Hematopoietic multipotent progenitor cell treated with erythropoietin and hydrocortisone succinate and interleukin-3 and kit ligand, for 15 days (in vitro differentiated cells): ENCODE results near the gene ARID1A.
"Not testable (repeated sequence)": the region's sequence is repeated elsewhere in the genome, so short reads cannot be mapped to it uniquely, and the experiment has no call there.

ENCODE experiments used
- DNase-seq: peaks from one replicate; pipeline ENCODE4 v3.0.0-alpha.2; 2015; ENCODE audit warnings: low spot score

Gene ARID1A

DNA sequence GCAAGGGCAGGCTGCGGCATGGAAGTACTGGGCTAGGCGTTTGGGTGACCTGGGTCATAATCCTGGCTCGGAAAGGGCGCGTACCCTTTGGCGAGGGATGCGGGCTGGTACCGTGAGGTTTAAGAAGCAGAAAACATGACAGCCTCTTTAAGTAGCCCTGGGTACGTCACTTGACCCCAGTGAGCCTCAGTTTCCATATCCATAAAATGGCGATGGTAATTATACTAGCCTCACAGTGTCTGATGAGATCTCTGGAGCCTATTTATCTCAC, 92.6 kb downstream of the ARID1A start:
- no peak for DNase-seq

DNA sequence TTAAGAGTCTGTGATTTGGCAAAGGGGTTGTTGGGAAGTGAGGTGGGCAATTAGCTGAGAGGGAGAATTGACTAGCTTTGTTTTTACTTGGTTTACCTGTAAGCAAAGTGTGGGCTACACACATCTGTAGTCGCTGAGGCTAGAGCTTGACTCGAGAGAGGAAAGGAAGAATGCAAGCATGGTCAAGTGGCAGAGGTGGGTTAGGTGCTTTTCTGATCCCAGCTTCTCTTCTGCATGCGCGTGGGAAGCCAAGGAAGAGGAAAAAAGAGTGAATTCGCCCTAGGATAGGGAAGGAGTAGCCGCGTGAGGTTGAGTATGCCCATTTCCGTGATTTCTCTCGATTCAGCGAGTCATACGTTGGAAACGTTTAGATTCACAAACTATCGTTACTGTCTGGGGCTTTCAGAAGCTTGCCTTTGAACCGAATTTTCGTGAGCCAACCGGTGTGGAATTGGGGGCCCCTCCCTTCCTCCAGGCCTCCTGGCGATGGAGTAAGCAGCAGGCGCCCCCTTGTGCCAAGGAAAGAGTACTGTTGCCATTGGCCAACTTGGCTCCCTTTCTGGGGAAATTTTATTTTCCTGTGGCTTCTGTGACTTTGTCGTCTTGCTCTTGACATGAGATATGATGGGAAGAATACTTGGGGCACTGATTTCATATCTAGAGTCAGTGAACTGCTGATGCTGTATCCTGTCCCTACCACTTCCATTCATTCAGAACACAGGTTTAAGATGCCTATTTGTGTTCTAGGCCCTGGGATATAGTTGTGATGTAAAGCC, 93.2 kb downstream of the ARID1A start:
- peak; percentile 91 for DNase-seq

DNA sequence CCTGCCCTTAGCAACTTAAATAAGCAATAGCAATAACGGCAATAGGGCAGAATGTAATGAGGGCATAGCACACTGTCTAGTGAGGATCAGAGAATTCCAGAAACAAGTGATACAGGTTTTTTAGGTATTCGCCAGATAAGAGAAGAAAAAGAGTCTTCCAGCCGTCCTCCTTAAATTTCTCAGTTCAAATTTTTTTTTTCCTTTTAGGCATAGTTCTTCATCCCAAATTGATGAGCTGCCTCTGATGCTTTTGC, 93.7 kb downstream of the ARID1A start:
- no peak for DNase-seq

DNA sequence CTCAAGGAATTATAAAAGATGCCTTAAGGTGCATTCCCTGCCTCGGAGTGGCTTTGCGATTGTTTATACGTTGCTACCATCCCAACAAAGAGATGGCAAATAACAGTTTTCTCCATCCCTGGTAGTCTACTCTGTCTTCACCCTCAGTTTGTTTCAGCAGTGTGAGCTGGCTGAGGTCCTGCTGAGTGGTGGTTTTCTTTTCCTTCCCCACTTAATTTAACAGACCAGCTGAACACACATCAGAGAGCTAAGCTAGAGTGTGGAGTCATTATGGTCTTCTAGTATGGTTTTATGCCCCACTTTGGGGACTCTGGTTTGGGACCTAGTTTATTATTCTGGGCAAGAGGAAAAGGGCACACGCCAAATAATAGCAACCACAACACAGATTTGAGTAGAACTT, 94.1 kb downstream of the ARID1A start:
- no peak for DNase-seq

DNA sequence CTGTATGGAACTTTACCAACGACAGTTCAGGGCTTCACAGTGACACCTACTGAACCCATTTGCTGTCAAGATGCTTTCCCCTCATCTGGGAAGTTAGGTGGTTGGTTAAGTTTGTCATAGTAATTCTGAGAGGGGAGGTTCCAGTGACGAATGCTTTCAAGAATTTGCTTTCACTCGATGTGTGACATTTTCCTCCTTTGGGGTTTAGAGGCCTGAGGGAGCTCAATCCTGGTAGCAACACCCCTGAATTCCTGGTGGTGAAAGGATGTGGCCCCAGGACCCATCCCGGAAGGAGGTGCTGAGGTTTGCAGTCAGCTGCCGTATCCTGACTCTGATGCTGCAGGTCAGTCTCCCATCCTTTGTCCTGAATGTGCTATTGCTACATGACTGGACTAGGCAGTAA, 94.7 kb downstream of the ARID1A start:
- no peak for DNase-seq

DNA sequence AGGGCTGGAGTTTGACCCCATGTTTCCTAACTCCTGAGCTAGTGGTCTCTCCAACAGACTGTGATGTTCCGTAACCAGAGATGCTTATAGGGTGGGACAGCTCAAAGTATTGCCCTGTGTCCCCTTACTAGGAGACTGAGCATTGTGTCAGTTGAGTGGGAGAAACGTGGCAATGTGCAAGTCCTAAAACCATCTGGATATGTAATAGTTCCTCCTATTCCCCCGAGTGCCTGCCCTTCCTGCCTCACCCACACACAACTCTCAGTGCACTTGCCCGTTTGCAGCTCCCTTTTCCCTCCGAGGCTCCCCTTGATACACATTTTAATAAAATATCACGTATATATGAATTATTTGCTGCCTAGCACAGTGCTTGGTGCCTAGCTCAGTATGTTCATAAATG, 95.3 kb downstream of the ARID1A start:
- no peak for DNase-seq

DNA sequence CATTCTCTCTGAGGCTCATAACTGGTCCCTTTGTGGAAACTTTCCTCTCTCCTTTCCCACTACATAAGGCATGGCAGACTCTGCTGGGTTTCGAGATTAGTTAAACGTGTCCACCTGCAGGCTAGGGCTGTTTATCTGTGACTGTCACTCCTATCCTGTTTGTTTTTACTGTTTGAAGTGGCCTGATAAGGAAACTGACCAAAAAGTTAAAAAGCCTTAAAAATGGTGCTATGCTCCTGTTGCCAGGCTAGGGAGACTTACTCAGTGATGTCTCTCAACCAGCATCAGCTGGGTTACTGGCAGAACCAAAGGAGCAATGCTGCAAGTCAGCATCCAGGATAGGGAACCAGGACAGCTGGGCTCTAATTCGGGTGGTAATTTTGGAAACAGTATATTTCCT, 95.8 kb downstream of the ARID1A start:
- DNase-seq = peak; percentile 48

DNA sequence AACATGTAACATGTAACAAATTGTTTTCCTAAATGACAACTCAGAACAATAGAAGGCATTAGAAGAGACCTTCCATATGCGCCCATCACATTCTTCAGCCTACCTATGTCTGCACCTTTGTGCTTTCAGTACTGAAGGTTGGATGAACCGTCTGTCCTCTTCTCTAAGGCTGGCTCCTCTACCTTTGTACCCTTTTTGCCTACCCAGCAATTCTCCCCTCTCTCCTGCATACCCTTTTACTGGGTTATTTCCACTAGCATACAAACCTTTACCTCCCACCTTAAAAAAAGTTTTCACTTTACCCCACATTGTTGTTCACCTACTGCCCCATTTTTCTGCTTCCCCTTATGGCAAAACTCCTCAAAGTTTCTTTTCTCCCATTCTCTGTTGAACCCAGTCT, 97.1 kb downstream of the ARID1A start:
- no peak for DNase-seq

DNA sequence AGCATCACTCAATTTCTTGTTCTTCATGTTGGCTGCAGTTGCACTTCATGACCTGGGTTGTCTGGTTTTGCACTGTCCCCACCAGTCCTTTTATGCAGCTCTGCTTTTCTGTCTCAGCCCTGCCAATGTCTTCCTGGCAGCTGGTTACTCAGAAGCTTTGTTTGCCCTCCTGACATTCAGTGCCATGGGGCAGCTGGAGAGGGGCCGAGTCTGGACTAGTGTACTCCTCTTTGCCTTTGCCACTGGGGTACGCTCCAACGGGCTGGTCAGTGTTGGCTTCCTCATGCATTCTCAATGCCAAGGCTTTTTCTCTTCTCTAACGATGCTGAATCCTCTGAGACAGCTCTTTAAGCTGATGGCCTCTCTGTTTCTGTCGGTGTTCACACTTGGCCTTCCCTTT, 98.6 kb downstream of the ARID1A start:
- DNase-seq = no peak

DNA sequence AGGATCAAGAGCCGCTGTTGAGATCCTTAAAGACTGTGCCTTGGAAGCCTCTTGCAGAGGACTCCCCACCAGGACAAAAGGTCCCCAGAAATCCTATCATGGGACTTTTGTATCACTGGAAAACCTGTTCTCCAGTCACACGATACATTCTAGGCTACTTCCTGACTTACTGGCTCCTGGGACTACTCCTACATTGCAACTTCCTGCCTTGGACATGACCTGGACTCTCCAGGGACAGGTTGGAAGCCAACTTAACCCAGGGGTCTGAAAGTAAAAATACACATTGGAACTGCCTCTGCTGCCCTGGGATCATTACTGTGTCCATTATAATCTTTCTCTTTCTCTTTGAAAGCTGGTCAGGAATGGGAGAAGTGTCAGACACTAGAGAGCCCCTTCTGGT, 101.8 kb downstream of the ARID1A start:
- DNase-seq = no peak

DNA sequence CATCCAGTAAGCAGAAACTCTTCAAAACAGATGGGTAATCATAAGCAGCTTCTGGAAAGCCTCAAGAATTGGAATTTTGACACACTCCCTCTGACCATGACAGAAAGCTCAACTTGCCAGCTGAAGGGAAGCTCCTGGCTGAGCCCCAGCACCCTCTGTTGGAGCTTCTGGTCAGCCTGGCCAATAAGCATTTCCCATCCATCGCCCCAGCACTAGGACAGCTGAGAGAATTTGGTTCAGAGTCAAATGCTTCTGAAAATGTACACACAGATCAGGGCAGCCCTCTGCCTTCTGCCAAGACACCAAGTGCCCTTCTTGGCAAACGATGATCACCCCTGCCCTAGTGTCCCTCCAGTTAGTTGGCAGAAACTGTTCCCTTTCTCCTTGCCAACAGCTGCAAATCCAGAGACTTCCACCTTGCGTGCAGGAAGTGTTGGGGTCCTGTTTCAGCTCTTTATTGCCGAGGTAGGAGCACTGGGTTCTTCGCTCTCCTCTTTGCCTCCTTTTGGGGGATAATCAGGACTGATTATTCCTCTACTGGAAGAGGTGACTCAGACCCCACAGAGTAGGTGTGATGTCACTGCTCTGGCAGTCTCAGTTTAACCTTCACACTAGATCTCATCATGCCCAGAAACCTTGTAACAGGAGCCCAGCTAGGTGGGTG, 103.8 kb downstream of the ARID1A start:
- DNase-seq = no peak

DNA sequence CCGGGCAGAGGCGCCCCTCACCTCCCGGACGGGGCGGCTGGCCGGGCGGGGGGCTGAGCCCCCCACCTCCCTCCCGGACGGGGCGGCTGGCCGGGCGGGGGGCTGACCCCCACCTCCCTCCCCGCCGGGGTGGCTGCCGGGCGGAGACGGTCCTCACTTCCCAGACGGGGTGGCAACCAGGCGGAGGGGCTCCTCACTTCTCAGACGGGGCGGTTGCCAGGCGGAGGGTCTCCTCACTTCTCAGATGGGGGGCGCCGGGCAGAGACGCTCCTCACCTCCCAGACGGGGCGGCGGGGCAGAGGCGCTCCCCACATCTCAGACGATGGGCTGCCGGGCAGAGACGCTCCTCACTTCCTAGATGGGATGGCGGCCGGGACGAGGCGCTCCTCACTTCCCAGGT, 108.1 kb downstream of the ARID1A start:
- not testable (repeated sequence) for DNase-seq

DNA sequence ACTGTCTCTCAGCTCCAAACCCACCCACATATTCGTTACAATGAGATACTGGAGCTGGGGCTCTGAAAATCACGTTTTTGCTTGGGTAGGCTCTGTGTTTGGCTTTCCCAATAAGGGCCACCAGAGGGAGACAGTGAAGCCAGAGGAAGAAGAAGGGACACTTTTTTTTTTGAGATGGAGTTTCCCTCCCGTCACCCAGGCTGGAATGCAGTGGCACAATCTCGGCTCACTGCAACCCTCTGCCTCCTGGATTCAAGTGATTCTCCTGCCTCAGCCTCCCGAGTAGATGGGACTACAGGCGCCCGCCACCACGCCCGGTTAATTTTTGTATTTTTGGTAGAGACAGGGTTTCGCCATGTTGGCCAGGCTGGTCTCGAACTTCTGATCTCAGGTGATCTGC, 114.3 kb downstream of the ARID1A start:
- DNase-seq = peak; percentile 71

DNA sequence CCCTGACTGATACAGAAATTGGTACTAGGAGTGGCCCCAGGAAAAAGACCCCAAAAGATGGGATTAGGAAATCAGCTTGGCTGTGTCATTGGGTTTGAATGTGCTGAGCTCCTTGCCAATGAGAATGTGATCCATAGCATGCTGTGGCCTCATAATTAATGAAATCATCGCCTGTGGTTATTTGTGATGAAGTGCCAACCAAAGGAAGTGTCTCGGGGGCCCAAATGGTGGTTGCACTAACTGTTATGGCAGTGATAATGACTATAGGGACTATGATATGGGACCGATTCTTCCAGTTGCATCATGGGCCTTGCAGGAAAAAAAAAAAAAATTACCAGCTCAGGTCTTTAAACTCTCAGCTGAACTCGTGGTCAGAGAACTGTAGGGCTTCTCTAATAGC, 115.2 kb downstream of the ARID1A start:
- DNase-seq = no peak

DNA sequence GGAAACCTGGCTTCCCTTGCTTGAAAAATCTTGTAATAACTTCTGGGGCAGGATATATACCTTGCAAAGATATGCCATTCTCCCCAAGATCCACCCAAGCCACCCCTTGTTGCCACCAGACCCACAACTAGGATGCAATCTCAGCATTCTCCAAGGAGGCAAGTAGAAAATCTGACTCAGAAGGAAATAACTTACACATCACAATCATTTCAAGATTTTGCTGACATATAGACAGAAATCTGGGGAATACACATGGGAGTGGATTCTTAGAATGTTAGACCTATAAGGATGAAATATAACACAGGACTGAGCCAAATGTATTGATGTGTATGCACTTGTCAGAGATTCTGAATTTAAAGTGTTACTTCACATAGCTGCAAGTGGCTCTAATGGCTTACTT, 115.9 kb downstream of the ARID1A start:
- no peak for DNase-seq

DNA sequence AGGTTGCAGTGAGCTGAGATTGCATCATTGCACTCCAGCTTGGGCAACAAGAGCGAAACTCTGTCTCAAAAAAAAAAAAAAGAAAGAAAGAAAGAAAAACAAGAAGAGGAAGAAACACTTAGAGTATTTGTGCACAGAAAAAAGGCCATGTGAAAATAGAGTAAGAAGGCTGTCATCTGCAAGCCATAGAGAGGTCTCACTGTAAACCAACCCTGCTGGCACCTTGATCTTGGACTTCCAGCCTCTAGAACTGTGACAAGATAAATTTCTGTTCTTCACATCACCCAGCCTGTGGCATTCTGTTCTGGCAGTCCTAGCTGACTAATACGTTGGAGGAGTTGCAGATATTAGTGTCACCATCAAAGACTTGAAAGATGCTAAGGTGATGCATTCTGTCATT, 118.6 kb downstream of the ARID1A start:
- DNase-seq = no peak

DNA sequence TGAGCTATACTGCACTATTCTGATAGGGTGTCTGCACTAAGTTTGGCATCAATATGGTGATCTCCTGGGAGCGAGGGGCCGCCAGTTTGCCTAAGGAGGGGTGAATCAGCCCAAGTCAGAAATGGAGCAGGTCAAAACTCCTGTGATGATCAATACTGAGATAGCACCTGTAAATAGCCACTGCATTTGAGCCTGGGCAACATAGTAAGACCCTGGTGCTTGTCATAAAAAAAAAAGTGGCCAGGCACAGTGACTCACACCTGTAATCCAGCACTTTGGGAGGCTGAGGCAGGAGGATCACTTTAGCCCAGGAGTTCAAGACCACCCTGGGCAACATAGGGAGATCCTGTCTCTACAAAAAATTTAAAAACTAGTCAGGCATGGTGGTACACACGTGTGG, 119.1 kb downstream of the ARID1A start:
- DNase-seq = no peak

DNA sequence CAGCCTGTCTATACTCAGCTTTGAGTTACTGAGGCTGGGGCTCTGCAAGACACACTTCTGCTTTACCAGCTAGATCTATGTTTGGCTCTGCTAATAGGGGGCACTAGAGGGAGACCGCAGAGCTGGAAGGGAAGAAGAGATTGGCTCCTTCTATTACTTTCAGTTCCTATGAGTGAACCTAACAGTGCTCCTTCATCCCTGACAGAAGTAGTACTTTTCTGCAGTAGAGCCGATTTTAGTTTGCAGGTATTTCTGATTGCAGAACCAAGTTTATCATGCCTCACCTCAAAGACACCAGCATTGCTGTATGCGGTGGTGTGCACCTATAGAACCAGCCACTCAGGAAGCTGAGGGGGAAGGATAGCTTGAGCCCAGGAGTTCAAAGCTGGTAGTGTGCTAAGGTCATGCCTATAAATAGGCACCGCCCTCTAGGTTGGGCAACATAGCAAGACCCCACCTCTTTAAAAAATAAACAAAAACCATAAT, 125.0 kb downstream of the ARID1A start:
- DNase-seq = no peak

DNA sequence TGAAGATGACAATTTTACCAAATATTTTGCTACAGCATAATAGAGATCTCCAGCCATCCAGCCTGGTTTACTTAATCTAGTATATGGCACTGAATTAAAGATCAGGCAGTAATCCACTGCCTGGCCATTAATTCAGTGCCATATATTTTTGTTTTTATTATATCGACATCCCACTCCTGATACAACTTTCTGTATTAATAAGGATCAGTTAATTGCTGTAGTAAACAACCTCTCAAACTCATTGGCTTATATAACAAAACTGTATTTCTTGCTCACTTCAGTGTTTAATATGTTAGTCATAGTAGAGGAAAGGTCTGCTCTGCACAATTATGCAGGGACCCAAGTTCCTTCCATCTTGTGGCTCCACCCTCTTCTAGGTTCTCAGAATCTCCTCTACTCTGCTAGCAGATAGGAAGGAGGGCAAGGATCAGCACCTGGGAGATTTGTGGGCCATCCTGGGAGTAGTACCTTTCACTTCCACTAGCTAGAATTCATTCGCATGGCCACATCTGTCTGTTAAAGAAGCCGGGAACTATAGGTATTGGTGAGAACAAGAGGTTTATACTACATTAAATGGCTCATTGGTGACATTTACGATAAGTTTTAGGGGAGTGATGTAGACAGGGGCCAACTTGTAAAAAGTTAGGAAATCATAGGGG, 127.1 kb downstream of the ARID1A start:
- DNase-seq = no peak

DNA sequence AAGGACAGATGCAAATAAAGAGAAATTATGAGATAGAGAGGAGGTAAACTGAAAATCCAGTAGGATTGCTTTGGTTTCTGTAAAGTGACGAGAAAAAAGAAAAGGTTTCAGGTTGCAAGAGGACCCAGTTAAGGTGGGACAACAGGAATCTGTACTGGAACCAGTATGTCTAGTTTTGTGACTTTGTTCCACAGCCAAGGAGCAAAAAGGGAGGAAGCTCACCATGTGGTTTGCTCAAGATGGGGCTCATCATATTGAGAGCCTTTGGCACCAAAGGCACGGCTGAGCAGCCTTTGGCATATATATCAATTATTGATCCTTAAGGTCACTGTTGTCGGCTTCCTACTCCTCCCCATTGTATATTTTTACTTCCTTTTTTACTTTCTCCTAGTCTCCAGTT, 128.9 kb downstream of the ARID1A start:
- no peak for DNase-seq

DNA sequence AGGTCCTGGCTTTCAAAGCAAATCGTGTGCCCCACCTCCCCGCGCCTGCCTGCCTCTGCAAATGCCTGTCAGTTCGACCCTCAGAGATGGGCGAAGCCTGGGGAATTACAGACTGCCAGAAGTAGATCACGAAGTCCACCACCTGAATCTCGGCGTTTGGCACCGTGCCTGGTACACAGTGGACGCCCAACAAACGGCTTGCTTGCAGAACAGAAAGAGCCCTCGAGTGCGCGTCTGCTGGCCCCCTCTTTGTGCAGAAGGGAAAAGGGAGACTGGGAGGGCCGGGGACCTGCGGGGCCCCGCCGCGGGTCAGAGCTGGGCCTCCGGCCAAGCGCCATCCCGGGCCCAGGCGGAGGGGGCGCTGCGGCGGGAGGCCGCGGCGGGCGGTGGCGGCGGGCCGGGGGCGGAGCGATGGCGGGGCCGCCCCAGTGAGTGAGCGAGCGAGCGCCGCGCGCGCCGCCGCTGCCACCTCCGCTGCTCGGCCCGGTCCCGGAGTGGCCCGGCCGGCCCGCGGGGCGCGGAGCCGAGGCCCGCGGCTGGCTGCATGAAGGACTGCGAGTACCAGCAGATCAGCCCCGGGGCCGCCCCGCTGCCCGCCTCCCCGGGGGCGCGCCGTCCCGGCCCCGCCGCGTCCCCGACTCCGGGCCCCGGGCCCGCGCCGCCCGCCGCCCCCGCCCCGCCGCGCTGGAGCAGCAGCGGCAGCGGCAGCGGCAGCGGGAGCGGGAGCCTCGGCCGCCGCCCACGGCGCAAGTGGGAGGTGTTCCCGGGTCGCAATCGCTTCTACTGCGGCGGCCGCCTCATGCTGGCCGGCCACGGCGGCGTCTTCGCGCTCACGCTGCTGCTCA, 130.7 kb downstream of the ARID1A start, which contains the start of gene ZDHHC18:
Gene ZDHHC18 (plus strand): TSS at position 428 of the 845 bp plus-strand sequence. CDS start 117 bp downstream, at position 545.
- DNase-seq = peak; percentile 56

DNA sequence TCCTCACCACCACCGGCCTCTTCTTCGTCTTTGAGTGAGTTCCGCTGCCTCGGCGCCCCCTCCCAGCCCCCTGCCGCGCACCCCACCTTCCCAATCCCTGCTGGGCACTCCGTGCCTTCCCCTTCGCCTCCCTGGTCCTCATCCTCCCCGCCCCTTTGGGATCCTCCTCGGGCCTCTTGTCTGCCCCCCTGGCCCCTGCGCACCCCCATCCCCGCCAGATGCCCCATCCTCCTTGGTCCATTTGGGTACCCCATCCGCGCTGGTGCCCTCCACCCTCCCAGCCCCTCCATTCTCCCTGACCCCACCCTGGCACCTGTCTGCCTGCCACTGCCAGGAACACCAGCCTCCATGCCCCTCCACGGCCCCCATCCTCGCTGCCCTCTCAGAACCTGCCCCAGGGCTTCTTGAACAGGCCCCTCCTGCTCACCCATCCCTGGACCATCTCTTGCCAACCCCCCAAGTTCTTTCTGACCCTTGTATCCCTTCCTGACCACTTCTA, 131.3 kb downstream of the ARID1A start:
- no peak for DNase-seq

DNA sequence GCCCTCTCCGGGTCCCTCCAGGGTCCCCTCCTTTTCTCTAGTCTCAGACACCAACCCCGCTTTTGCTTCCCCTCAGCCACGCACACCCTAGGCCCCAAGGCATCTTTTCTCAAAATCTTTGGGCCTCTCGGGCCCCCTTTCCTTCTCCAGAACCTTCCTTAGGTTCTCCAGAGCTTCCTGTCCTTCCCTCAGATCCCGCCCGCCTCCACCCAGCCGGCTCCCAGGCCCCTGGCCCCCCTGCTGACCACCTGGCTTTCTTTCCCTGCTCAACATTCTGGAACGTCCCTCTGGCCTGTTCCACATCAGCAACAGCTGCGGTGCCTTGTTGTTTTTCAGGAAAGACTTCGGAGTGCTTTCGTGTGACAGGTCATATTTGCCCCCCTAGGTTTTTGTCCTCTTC, 131.8 kb downstream of the ARID1A start:
- no peak for DNase-seq
